ENCODE data around the gene PTEN.

Gene PTEN

DNA sequence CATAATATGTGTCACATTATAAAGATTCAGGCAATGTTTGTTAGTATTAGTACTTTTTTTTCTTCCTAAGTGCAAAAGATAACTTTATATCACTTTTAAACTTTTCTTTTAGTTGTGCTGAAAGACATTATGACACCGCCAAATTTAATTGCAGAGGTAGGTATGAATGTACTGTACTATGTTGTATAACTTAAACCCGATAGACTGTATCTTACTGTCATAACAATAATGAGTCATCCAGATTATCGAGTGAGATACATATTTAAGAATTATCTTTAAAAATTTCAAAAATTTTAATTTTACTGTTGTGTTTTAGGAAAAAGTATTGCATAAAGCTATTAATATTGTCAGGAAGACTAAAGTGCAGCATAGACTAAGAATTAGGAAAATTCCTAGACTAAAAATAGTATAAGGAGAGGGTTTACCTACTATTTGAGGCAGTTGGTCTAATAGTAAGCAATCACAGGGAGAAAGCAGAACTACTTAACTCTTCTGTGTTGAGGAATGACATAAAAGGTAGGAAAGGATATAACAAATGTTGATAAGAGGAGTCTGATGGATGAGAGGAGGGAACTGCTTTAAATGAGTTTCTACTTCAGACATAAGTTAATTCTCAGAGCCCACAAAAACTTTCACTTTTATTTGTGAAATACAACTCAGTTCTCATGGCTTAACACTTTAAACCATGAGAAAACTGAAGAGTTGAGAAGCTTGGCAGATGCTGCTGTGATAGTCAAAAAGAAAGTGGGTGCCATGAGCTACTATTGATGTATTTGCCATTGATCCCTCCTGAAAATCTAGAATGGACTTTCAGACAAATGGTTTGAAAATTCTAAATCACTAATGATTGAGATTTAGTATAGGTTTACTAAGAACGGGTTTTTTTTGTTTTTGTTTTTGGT lies 67.8 kb downstream of the PTEN start:
- H3K36me3 ChIP-seq (ENCODE audit: insufficient read depth, low read length) = peaks cover 42% of the 10 kb centered on the region
- peaks cover 13% of the 10 kb centered on the region for H3K4me1 ChIP-seq (ENCODE audit: insufficient read depth, low read length, severe bottlenecking)
- no peak overlapping the region for H3K4me2 ChIP-seq (ENCODE audit: low read length)
- no peak overlapping the region for H3K9ac ChIP-seq (ENCODE audit: low read length)
- TF ChIP-seq, protein P1, sequence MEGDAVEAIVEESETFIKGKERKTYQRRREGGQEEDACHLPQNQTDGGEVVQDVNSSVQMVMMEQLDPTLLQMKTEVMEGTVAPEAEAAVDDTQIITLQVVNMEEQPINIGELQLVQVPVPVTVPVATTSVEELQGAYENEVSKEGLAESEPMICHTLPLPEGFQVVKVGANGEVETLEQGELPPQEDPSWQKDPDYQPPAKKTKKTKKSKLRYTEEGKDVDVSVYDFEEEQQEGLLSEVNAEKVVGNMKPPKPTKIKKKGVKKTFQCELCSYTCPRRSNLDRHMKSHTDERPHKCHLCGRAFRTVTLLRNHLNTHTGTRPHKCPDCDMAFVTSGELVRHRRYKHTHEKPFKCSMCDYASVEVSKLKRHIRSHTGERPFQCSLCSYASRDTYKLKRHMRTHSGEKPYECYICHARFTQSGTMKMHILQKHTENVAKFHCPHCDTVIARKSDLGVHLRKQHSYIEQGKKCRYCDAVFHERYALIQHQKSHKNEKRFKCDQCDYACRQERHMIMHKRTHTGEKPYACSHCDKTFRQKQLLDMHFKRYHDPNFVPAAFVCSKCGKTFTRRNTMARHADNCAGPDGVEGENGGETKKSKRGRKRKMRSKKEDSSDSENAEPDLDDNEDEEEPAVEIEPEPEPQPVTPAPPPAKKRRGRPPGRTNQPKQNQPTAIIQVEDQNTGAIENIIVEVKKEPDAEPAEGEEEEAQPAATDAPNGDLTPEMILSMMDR (IDR thresholded peaks at IDR 0.05; ENCODE audit: low read length) = no peak
- no peak for TF ChIP-seq EZH2 (IDR thresholded peaks at IDR 0.05; ENCODE audit: borderline replicate concordance, low read length)
- H2AFZ ChIP-seq (ENCODE audit: low read length) = no peak overlapping the region
- no peak overlapping the region for H3K4me3 ChIP-seq (ENCODE audit: low read depth, low read length, poor library complexity, severe bottlenecking)
- H3K27me3 ChIP-seq (ENCODE audit: insufficient read depth, low read length) = no peaks in the 10 kb centered on the region
- H3K9me2 ChIP-seq (ENCODE audit: low read depth, low read length) = no peaks in the 10 kb centered on the region
- H3F3A ChIP-seq (ENCODE audit: insufficient read depth, low read length) = no peaks in the 10 kb centered on the region
- no peak overlapping the region for H3K27ac ChIP-seq (ENCODE audit: low read depth, low read length, poor library complexity, severe bottlenecking)
- H3K79me2 ChIP-seq (ENCODE audit: insufficient read depth, low read length) = peaks cover 32% of the 10 kb centered on the region
- no peaks in the 10 kb centered on the region; the same call in 1 of the 2 replicates for H4K20me1 ChIP-seq (ENCODE audit: insufficient read depth, low read length)
- no peaks in the 10 kb centered on the region for H3K9me3 ChIP-seq (ENCODE audit: low read length)

DNA sequence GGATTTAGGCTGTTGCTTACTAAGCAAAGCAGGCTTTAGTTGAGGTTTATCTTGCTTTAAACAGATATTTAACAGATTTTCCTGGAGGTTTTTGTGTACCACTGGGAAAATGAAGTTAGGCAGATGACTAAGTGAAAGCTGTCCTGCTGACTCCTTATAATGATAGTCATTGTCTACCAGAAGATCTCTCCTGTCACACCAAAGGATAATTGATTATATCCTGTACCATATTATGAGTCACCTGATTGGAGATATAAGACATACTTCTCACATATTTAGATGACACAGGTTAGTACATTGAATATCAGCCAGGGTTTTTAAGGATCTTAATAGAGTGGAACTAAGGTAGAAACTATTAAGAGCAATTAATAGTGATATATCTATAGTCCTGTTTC lies 68.4 kb downstream of the PTEN start:
- Histone ChIP-seq H2AFZ (ENCODE audit: low read length) (no peak overlapping the region), H3K27ac (ENCODE audit: low read depth, low read length, poor library complexity, severe bottlenecking) (no peak overlapping the region), H3K4me1 (ENCODE audit: insufficient read depth, low read length, severe bottlenecking) (peaks cover 13% of the 10 kb centered on the region), H3F3A (ENCODE audit: insufficient read depth, low read length) (no peaks in the 10 kb centered on the region), H3K4me3 (ENCODE audit: low read depth, low read length, poor library complexity, severe bottlenecking) (no peak overlapping the region), H3K4me2 (ENCODE audit: low read length) (no peak overlapping the region), H3K9me2 (ENCODE audit: low read depth, low read length) (no peaks in the 10 kb centered on the region), H3K36me3 (ENCODE audit: insufficient read depth, low read length) (peaks cover 39% of the 10 kb centered on the region), H3K9ac (ENCODE audit: low read length) (no peak overlapping the region), H3K79me2 (ENCODE audit: insufficient read depth, low read length) (peaks cover 27% of the 10 kb centered on the region), H3K27me3 (ENCODE audit: insufficient read depth, low read length) (no peaks in the 10 kb centered on the region), H4K20me1 (ENCODE audit: insufficient read depth, low read length) (no peaks in the 10 kb centered on the region; the same call in 1 of the 2 replicates), H3K9me3 (ENCODE audit: low read length) (no peaks in the 10 kb centered on the region)
- no peak for TF ChIP-seq EZH2 (IDR thresholded peaks at IDR 0.05; ENCODE audit: borderline replicate concordance, low read length)
- TF ChIP-seq, protein P1 (IDR thresholded peaks at IDR 0.05; ENCODE audit: low read length) = no peak

DNA sequence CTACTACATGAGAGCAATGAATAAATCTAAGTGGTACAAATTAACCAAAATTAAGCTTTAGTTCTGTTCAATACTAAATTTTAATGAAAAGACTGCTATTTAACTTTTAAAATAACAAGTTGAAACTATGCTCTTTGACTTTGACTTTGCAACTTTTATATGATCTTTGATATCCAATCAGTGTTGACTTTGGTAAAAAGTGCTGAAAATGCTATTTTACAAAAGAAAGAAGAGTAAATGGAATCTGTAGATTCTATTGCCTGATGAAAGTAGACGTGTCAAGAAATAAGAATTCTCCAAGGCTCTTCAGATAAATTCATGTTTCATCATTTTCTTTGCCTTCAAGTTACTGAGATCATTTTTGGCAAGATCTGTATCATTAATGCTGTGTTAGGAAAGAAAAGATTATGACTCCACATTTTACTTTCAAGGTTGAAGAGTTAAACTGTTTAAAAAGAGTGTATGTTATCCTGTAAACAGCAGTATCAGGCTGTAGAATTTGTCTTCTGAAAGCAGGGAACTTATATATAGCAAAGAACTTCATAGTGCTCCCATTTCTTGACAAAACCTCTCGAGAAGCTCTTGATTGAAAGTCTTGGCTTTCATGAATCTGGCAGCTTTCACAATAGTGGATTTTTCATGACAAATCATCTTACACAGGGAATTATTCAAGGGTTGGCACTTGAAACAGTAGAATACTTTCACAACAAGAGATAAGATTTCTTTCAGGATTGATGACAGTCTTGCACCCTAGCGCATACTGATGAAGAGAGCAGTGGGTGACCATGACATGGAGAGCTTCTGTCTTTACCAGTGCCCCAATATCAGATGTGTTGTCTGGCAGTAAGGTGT lies 72.1 kb downstream of the PTEN start:
- TF ChIP-seq EZH2 (IDR thresholded peaks at IDR 0.05; ENCODE audit: borderline replicate concordance, low read length) = no peak
- TF ChIP-seq, protein P1 (IDR thresholded peaks at IDR 0.05; ENCODE audit: low read length) = no peak
- Histone ChIP-seq H3K36me3 (ENCODE audit: insufficient read depth, low read length) (peaks cover 39% of the 10 kb centered on the region), H3K9me2 (ENCODE audit: low read depth, low read length) (no peaks in the 10 kb centered on the region), H3F3A (ENCODE audit: insufficient read depth, low read length) (no peaks in the 10 kb centered on the region), H3K27me3 (ENCODE audit: insufficient read depth, low read length) (no peaks in the 10 kb centered on the region), H2AFZ (ENCODE audit: low read length) (no peak overlapping the region), H3K27ac (ENCODE audit: low read depth, low read length, poor library complexity, severe bottlenecking) (no peak overlapping the region), H3K4me1 (ENCODE audit: insufficient read depth, low read length, severe bottlenecking) (no peaks in the 10 kb centered on the region), H3K4me2 (ENCODE audit: low read length) (no peak overlapping the region), H4K20me1 (ENCODE audit: insufficient read depth, low read length) (no peaks in the 10 kb centered on the region), H3K9me3 (ENCODE audit: low read length) (no peaks in the 10 kb centered on the region), H3K4me3 (ENCODE audit: low read depth, low read length, poor library complexity, severe bottlenecking) (no peak overlapping the region), H3K79me2 (ENCODE audit: insufficient read depth, low read length) (peaks cover 3% of the 10 kb centered on the region; the same call in 1 of the 2 replicates), H3K9ac (ENCODE audit: low read length) (no peak overlapping the region)

All from OCI-LY1 (cell line).